ENCODE data around the gene CYB5RL. TPM values are rescaled to one million over a fixed set of nuclear protein-coding genes. Genes with fewer than 3 reads are reported as not detected.
"Not testable (repeated sequence)": the region's sequence is repeated elsewhere in the genome, so short reads cannot be mapped to it uniquely, and the experiment has no call there.

Gene CYB5RL
- total RNA-seq, 1 donor from 2014 or later: 3.3 TPM

- no peak for DNase-seq (ENCODE audit: extremely low read depth, low read depth, low spot score)
Observed at GRCh38 chr1:54191525-54191924, 8.3 kb downstream of the CYB5RL start.

- DNase-seq (ENCODE audit: extremely low read depth, low read depth, low spot score): no peak
Observed at GRCh38 chr1:54190526-54190925, 9.3 kb downstream of the CYB5RL start.

- no peak for DNase-seq (ENCODE audit: extremely low read depth, low read depth, low spot score)
Observed at GRCh38 chr1:54188291-54188690, 11.5 kb downstream of the CYB5RL start.

GRCh38 chr1:54186056-54186455, 13.8 kb downstream of the CYB5RL start:
- no peak for DNase-seq (ENCODE audit: extremely low read depth, low read depth, low spot score)

GRCh38 chr1:54180701-54181360, 19.0 kb downstream of the CYB5RL start:
- DNase-seq (ENCODE audit: extremely low read depth, low read depth, low spot score): no peak

- DNase-seq (ENCODE audit: extremely low read depth, low read depth, low spot score): no peak
Observed at GRCh38 chr1:54178296-54179070, 21.3 kb downstream of the CYB5RL start.

GRCh38 chr1:54177726-54178125, 22.1 kb downstream of the CYB5RL start:
- DNase-seq (ENCODE audit: extremely low read depth, low read depth, low spot score): no peak

- no peak for DNase-seq (ENCODE audit: extremely low read depth, low read depth, low spot score)
Observed at GRCh38 chr1:54176621-54177327, 23.1 kb downstream of the CYB5RL start.

- no peak for DNase-seq (ENCODE audit: extremely low read depth, low read depth, low spot score)
Observed at GRCh38 chr1:54174106-54174505, 25.7 kb downstream of the CYB5RL start.

GRCh38 chr1:54173681-54174080, 26.1 kb downstream of the CYB5RL start:
- no peak for DNase-seq (ENCODE audit: extremely low read depth, low read depth, low spot score)

GRCh38 chr1:54172614-54173599, 26.9 kb downstream of the CYB5RL start:
- no peak for DNase-seq (ENCODE audit: extremely low read depth, low read depth, low spot score)

- DNase-seq (ENCODE audit: extremely low read depth, low read depth, low spot score): no peak
Observed at GRCh38 chr1:54171606-54172005, 28.2 kb downstream of the CYB5RL start.

GRCh38 chr1:54171016-54171415, 28.8 kb downstream of the CYB5RL start:
- no peak for DNase-seq (ENCODE audit: extremely low read depth, low read depth, low spot score)

GRCh38 chr1:54169068-54169467, 30.8 kb downstream of the CYB5RL start:
- no peak for DNase-seq (ENCODE audit: extremely low read depth, low read depth, low spot score)

- no peak for DNase-seq (ENCODE audit: extremely low read depth, low read depth, low spot score)
Observed at GRCh38 chr1:54168206-54168965, 31.4 kb downstream of the CYB5RL start.

- no peak for DNase-seq (ENCODE audit: extremely low read depth, low read depth, low spot score)
Observed at GRCh38 chr1:54167422-54168139, 32.2 kb downstream of the CYB5RL start.

GRCh38 chr1:54166357-54166756, 33.5 kb downstream of the CYB5RL start:
- DNase-seq (ENCODE audit: extremely low read depth, low read depth, low spot score): not testable (repeated sequence)

- no peak for DNase-seq (ENCODE audit: extremely low read depth, low read depth, low spot score)
Observed at GRCh38 chr1:54165146-54165545, 34.7 kb downstream of the CYB5RL start.

GRCh38 chr1:54163573-54163972, 36.3 kb downstream of the CYB5RL start:
- DNase-seq (ENCODE audit: extremely low read depth, low read depth, low spot score): no peak
